ENCODE data around the gene RCCD1.
"Not testable (repeated sequence)": the region's sequence is repeated elsewhere in the genome, so short reads cannot be mapped to it uniquely, and the experiment has no call there.

DNA sequence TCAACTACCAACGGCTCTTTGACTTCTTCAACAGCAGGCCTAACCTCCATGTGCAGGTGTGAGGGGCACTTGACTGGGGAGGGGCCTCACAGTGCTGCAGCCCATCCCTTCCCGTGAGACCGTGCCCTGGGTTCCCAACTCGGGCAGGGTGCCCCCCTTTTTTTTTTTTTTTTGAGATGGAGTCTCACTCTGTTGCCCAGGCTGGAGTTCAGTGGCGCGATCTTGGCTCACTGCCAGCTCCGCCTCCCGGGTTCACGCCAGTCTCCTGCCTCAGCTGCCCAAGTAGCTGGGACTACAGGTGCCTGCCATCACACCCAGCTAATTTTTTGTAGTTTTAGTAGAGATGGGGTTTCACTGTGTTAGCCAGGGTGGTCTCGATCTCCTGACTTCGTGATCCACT, 45.2 kb upstream of the RCCD1 start:
- not testable (repeated sequence) for TF ChIP-seq EGR1 (IDR thresholded peaks at IDR 0.05; ENCODE audit: borderline replicate concordance, low read depth, low read length); CTCF (IDR thresholded peaks at IDR 0.05; ENCODE audit: control extremely low read depth in 1 of 3, insufficient read depth in 1 of 3, low read depth in 1 of 3, low read length in 3 of 3); ZNF274 (IDR thresholded peaks at IDR 0.05; ENCODE audit: borderline replicate concordance, extremely low read depth, low read length)

All from H1 (cell line).